HepG2 (cell line): ENCODE results near the gene PRIM2. TPM values are rescaled to one million over a fixed set of nuclear protein-coding genes. Genes with fewer than 3 reads are reported as not detected.
A peak's percentile ranks its signal among the peaks of the same experiment; 100 is the strongest.

Experiments used
- ARID5B ChIP-seq: IDR thresholded peaks from 2 replicates; pipeline ENCODE4 v1.4.0; 2020; ENCODE audit warnings: mild to moderate bottlenecking, missing genetic modification reagents
- ATF1 ChIP-seq: IDR thresholded peaks from 2 replicates; pipeline ENCODE4 v1.6.1; 2016; ENCODE audit warnings: mild to moderate bottlenecking, control low read depth
- CHD2 ChIP-seq: IDR thresholded peaks from 2 replicates; pipeline ENCODE4 v1.6.1; 2011; ENCODE audit warnings: low read depth, low read length, improper control_type of control experiment
- CREM ChIP-seq, 2 experiments: sonication (generic) in 1 of 2; formaldehyde crosslinking in 1 of 2; IDR thresholded peaks; 2 replicates each; pipeline versions ENCODE4 v1.4.0 to v1.6.1; 2016 to 2020; ENCODE audit warnings: antibody characterized with exemption in 1 of 2, mild to moderate bottlenecking in 1 of 2, missing genetic modification reagents in 1 of 2
- IRF2 ChIP-seq: IDR thresholded peaks from 2 replicates; pipeline ENCODE4 v1.6.1; 2018; ENCODE audit warnings: missing genetic modification reagents, missing compliant biosample characterization
- KAT8 ChIP-seq: IDR thresholded peaks from 2 replicates; pipeline ENCODE4 v1.6.1; 2016; ENCODE audit warnings: missing genetic modification reagents, missing compliant biosample characterization
- KMT2A ChIP-seq: sonication (generic); formaldehyde crosslinking; IDR thresholded peaks from 2 replicates; pipeline ENCODE4 v1.4.0; 2020; ENCODE audit warnings: missing genetic modification reagents
- REL ChIP-seq: sonication (generic); formaldehyde crosslinking; conservative IDR thresholded peaks from 2 replicates; pipeline ENCODE4 v1.8.0; 2022; ENCODE audit warnings: mild to moderate bottlenecking, missing genetic modification reagents, moderate library complexity
- SP140L ChIP-seq: sonication (generic); formaldehyde crosslinking; IDR thresholded peaks from 2 replicates; pipeline ENCODE4 v1.4.0; 2020; ENCODE audit warnings: missing genetic modification reagents, borderline replicate concordance
- TEAD3 ChIP-seq: optimal IDR thresholded peaks from 2 replicates; pipeline ENCODE3; 2016; ENCODE audit warnings: borderline replicate concordance
- ZFP90 ChIP-seq: sonication (generic); formaldehyde crosslinking; IDR thresholded peaks from 2 replicates; pipeline ENCODE4 v1.8.0; 2022; ENCODE audit warnings: missing genetic modification reagents, mild to moderate bottlenecking, inconsistent platforms, borderline replicate concordance
- ZMYM4 ChIP-seq: sonication (generic); formaldehyde crosslinking; IDR thresholded peaks from 2 replicates; pipeline ENCODE4 v1.8.1; 2023; ENCODE audit warnings: mild to moderate bottlenecking, missing genetic modification reagents
- ZNF230 ChIP-seq: sonication (generic); formaldehyde crosslinking; IDR thresholded peaks from 2 replicates; pipeline ENCODE4 v1.4.0; 2020; ENCODE audit warnings: mild to moderate bottlenecking, missing genetic modification reagents
- ZNF331 ChIP-seq: sonication (generic); formaldehyde crosslinking; IDR thresholded peaks from 2 replicates; pipeline ENCODE4 v1.4.0; 2020; ENCODE audit warnings: missing genetic modification reagents
- ZNF687 ChIP-seq: sonication (generic); formaldehyde crosslinking; IDR thresholded peaks from 2 replicates; pipeline ENCODE4 v1.5.1; 2020; ENCODE audit warnings: mild to moderate bottlenecking, missing genetic modification reagents, moderate library complexity
- ZNF772 ChIP-seq: sonication (generic); formaldehyde crosslinking; IDR thresholded peaks from 2 replicates; pipeline ENCODE4 v1.5.0; 2020; ENCODE audit warnings: mild to moderate bottlenecking, missing genetic modification reagents
- polyA plus RNA-seq, 8 experiments: library from polyadenylated mRNA; depleted of rRNA in 3 of 8; stranded (reverse) in 7 of 8; unstranded in 1 of 8; fragments of >200 nt; fragmentation: Illumina TruSeq in 4 of 8; extraction: Trizol in 4 of 8; gene quantifications; 2 replicates each; pipeline versions ENCODE4 v1.2.1 to v1.2.3, GENCODE V29; 2011 to 2016; ENCODE audit warnings: low read depth in 4 of 8, missing spikeins in 1 of 8, mixed read lengths in 1 of 8; ENCODE audit not compliant: insufficient read depth in 1 of 8
- total RNA-seq, 5 experiments: library from RNA; depleted of rRNA; stranded (reverse); fragments of >200 nt; fragmentation: Illumina TruSeq; extraction: Trizol; gene quantifications; 2 replicates each; pipeline ENCODE4 v1.2.3, GENCODE V29; 2016; ENCODE audit warnings: low read depth in 1 of 5

PRIM2 gene
- total and polyA plus RNA-seq, 2 of the 13 experiments (the other 11 are each of a cell fraction or from before 2014, with no cell fraction given), result 8.0 to 52.7 TPM

GRCh38 chr6:57317060-57317943 is at the start of gene PRIM2 (continued):
- TF ChIP-seq ZNF687 (CRISPR knock-in tag), result peak; percentile 58
- peak; percentile 89 for TF ChIP-seq ZMYM4 (CRISPR knock-in tag)
- TF ChIP-seq ZFP90 (CRISPR knock-in tag), result peak; percentile 90
- TF ChIP-seq ZNF772 (CRISPR knock-in tag), result 0 out of 2 replicates have a peak, but pooled peaks have one; percentile 48
- TF ChIP-seq CHD2, result 0 out of 2 replicates have a peak, but pooled peaks have one; percentile 43
- no peak for TF ChIP-seq SP140L (CRISPR knock-in tag)
- peak; percentile 69 for TF ChIP-seq CREM (IDR thresholded peaks at IDR 0.05)
- no peak for TF ChIP-seq CREM (CRISPR knock-in tag; IDR thresholded peaks at IDR 0.05)
- peak; percentile 97 for TF ChIP-seq KAT8 (CRISPR knock-in tag)
- no peak for TF ChIP-seq REL (CRISPR knock-in tag)
- TF ChIP-seq TEAD3 (CRISPR knock-in tag), result peak; percentile 71
- TF ChIP-seq ARID5B (CRISPR knock-in tag), result peak; percentile 62
- peak; percentile 82 for TF ChIP-seq IRF2
- TF ChIP-seq KMT2A (CRISPR knock-in tag), result peak; percentile 79
- TF ChIP-seq ATF1 (CRISPR knock-in tag), result peak; percentile 79
- TF ChIP-seq ZNF230, result peak; percentile 89
- TF ChIP-seq ZNF331, result peak; percentile 60; the same call in 1 of the 2 replicates
